Keratinocyte (primary cell): ENCODE results near the gene AMACR. TPM values are rescaled to one million over a fixed set of nuclear protein-coding genes. Genes with fewer than 3 reads are reported as not detected.

ENCODE experiments used
- DNase-seq: peaks from one replicate; pipeline ENCODE4 v3.0.0-alpha.2; 2011; ENCODE audit warnings: low read depth, missing footprints, low spot score
- FAIRE-seq: peaks from 2 replicates; lab custom pipeline; 2011; peaks lifted over from hg19 to GRCh38; lab: Jason Lieb, UNC
- H2AFZ ChIP-seq: 2 replicates; pipeline ENCODE4 v1.6.0; 2012; ENCODE audit warnings: low read length, control low read depth, inconsistent platforms; ENCODE audit not compliant: control insufficient read depth
- H3K27ac ChIP-seq: 2 replicates; pipeline ENCODE4 v1.5.1; 2011; ENCODE audit warnings: low read length; ENCODE audit not compliant: control insufficient read depth, insufficient read depth
- H3K27me3 ChIP-seq: 3 replicates; pipeline ENCODE4 v1.6.0; 2011; ENCODE audit warnings: low read length; ENCODE audit not compliant: control insufficient read depth, insufficient read depth; ENCODE audit errors: extremely low read depth
- H3K36me3 ChIP-seq, 2 experiments: 2 replicates in 1 of 2; 3 replicates in 1 of 2; pipeline ENCODE4 v1.5.1; 2011; ENCODE audit warnings: low read length in 2 of 2, mild to moderate bottlenecking in 1 of 2; ENCODE audit not compliant: control insufficient read depth in 2 of 2, insufficient read depth in 2 of 2; ENCODE audit errors: extremely low read depth in 1 of 2
- H3K4me1 ChIP-seq: 3 replicates; pipeline ENCODE4 v1.5.1; 2011; ENCODE audit warnings: low read length; ENCODE audit not compliant: control insufficient read depth, insufficient read depth; ENCODE audit errors: extremely low read depth
- H3K4me2 ChIP-seq: 3 replicates; pipeline ENCODE4 v1.6.0; 2011; ENCODE audit warnings: low read depth, low read length; ENCODE audit not compliant: control insufficient read depth, insufficient read depth; ENCODE audit errors: extremely low read depth
- H3K4me3 ChIP-seq, 3 experiments: fragments of 200-600 bp in 1 of 3; sonication (generic) in 1 of 3; 2 replicates in 2 of 3; 3 replicates in 1 of 3; pipeline ENCODE4 v1.5.1; 2011 to 2016; ENCODE audit warnings: low read length in 3 of 3, mild to moderate bottlenecking in 3 of 3, control low read depth in 2 of 3, inconsistent platforms in 1 of 3, low read depth in 1 of 3, mixed read lengths in 1 of 3, mixed run types in 1 of 3, moderate library complexity in 1 of 3; ENCODE audit not compliant: control insufficient read depth in 2 of 3, insufficient read depth in 2 of 3; ENCODE audit errors: extremely low read depth in 1 of 3
- H3K79me2 ChIP-seq: 2 replicates; pipeline ENCODE4 v1.6.0; 2012; ENCODE audit warnings: low read length; ENCODE audit not compliant: control insufficient read depth, insufficient read depth
- H3K9ac ChIP-seq: 3 replicates; pipeline ENCODE4 v1.6.0; 2011; ENCODE audit warnings: low read length; ENCODE audit not compliant: control insufficient read depth, insufficient read depth; ENCODE audit errors: extremely low read depth
- H3K9me1 ChIP-seq: 3 replicates; pipeline ENCODE4 v1.6.0; 2011; ENCODE audit warnings: low read length; ENCODE audit not compliant: control insufficient read depth, insufficient read depth; ENCODE audit errors: extremely low read depth
- H3K9me3 ChIP-seq: 2 replicates; pipeline ENCODE4 v1.5.1; 2012; ENCODE audit warnings: low read depth, low read length; ENCODE audit not compliant: control insufficient read depth
- H4K20me1 ChIP-seq: 3 replicates; pipeline ENCODE4 v1.6.0; 2011; ENCODE audit warnings: low read length; ENCODE audit not compliant: control insufficient read depth, insufficient read depth; ENCODE audit errors: extremely low read depth
- EZH2 ChIP-seq: IDR thresholded peaks from one replicate; pipeline ENCODE4 v1.6.1; 2012; ENCODE audit warnings: inconsistent platforms, mild to moderate bottlenecking, low read length, moderate library complexity
- dilution Hi-C: fragments of 300-500 bp; cut with MboI; formaldehyde crosslinking; loops from one replicate; pipeline ENCODE4 v1.7.0; 2020; ENCODE audit warnings: low sequenced_read_pairs; ENCODE audit not compliant: extremely low pct_ligation_motif_present
- polyA plus RNA-seq, 5 experiments: library from polyadenylated mRNA; depleted of rRNA in 3 of 5; stranded (reverse) in 3 of 5; stranded (forward) in 1 of 5; unstranded in 1 of 5; fragments of >200 nt; gene quantifications; 1 replicate in 1 of 5; 2 replicates in 3 of 5; 3 replicates in 1 of 5; pipeline versions ENCODE4 v1.2.1 to v1.2.3, GENCODE V29; 2011 to 2012; ENCODE audit warnings: missing spikeins in 2 of 5, low read depth in 1 of 5, low replicate concordance in 1 of 5
- TF ChIP-seq, protein P1 (sequence below), 3 experiments: IDR thresholded peaks in 1 of 3; conservative IDR thresholded peaks in 1 of 3; optimal IDR thresholded peaks in 1 of 3; 2 replicates in 2 of 3; 3 replicates in 1 of 3; pipeline versions ENCODE3 to v1.5.1; 2011; ENCODE audit warnings: low read length in 3 of 3, mild to moderate bottlenecking in 3 of 3, moderate library complexity in 2 of 3, control low read depth in 1 of 3, inconsistent platforms in 1 of 3; ENCODE audit not compliant: insufficient read depth in 2 of 3; ENCODE audit errors: extremely low read depth in 1 of 3

AMACR gene
- polyA plus RNA-seq, 1 donor (not counting 4 experiments of a cell fraction or from before 2014, with no cell fraction given): 20.3 TPM

DNA sequence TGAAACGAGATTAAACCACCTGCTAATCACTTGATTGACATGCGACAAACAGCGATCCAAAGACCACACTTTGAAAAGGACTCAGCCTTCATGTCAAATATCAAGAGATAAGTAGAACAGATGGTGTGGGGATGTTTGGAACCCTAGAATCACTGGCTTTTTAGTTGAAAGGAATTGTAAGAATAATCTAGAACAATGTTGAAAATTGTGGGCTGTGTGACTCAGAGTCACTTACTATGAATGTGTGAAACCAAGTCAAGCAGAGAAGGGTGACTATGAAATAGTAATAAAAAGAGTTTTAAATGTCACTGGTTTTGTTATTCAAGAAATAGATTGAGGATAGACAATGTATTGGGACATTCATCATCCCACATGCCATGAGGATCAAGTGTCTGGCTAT, 49.3 kb upstream of the AMACR start:
- no peak overlapping the region for H3K9ac ChIP-seq
- no peak overlapping the region for H2AFZ ChIP-seq
- H3K79me2 ChIP-seq: no peaks in the 10 kb centered on the region
- no peaks in the 10 kb centered on the region for H3K9me3 ChIP-seq
- no peak overlapping the region for H3K4me2 ChIP-seq
- H3K36me3 ChIP-seq: no peaks in the 10 kb centered on the region
- H4K20me1 ChIP-seq: no peaks in the 10 kb centered on the region
- FAIRE-seq (no peak), DNase-seq (no peak)
- no peak overlapping the region for H3K4me3 ChIP-seq
- no peaks in the 10 kb centered on the region for H3K27me3 ChIP-seq
- no peak for TF ChIP-seq EZH2
- TF ChIP-seq, protein P1, sequence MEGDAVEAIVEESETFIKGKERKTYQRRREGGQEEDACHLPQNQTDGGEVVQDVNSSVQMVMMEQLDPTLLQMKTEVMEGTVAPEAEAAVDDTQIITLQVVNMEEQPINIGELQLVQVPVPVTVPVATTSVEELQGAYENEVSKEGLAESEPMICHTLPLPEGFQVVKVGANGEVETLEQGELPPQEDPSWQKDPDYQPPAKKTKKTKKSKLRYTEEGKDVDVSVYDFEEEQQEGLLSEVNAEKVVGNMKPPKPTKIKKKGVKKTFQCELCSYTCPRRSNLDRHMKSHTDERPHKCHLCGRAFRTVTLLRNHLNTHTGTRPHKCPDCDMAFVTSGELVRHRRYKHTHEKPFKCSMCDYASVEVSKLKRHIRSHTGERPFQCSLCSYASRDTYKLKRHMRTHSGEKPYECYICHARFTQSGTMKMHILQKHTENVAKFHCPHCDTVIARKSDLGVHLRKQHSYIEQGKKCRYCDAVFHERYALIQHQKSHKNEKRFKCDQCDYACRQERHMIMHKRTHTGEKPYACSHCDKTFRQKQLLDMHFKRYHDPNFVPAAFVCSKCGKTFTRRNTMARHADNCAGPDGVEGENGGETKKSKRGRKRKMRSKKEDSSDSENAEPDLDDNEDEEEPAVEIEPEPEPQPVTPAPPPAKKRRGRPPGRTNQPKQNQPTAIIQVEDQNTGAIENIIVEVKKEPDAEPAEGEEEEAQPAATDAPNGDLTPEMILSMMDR (optimal IDR thresholded peaks at IDR 0.05 in 1 of 3, IDR thresholded peaks at IDR 0.05 in 1 of 3, conservative IDR thresholded peaks at IDR 0.05 in 1 of 3; ENCODE audit: extremely low read depth in 1 of 3, insufficient read depth in 2 of 3, low read length in 3 of 3): no peak
- dilution Hi-C loops: no loop called here
- H3K27ac ChIP-seq: no peak overlapping the region
- H3K9me1 ChIP-seq: no peaks in the 10 kb centered on the region
- peaks cover 27% of the 10 kb centered on the region for H3K4me1 ChIP-seq

DNA sequence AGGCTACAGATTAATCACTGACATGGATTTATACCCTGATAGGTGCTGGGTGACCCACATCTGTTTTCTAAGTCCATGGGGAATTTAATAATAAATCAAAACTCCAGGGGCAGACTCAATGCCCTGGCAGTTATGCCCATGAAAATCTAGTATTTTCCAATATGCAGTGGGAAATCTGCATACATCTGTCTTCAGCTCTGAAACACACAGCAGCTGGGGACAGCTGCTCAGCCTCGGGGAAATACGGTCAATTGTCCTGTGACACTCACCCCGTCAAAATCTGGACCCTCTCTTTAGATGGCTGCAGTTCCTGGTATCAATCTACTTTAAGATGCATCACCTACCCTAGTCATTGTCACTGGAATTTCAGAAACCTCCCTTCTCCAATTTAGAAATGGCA, 47.8 kb upstream of the AMACR start:
- H3K4me1 ChIP-seq: peaks cover 31% of the 10 kb centered on the region
- dilution Hi-C loops: no loop called here
- no peak for FAIRE-seq

More for the DNA sequence above, 47.8 kb upstream of the AMACR start:
- no peak overlapping the region for H3K4me3 ChIP-seq
- H3K9me3 ChIP-seq: no peaks in the 10 kb centered on the region
- no peak for TF ChIP-seq EZH2
- TF ChIP-seq, protein P1 (optimal IDR thresholded peaks at IDR 0.05 in 1 of 3, IDR thresholded peaks at IDR 0.05 in 1 of 3, conservative IDR thresholded peaks at IDR 0.05 in 1 of 3; ENCODE audit: extremely low read depth in 1 of 3, insufficient read depth in 2 of 3, low read length in 3 of 3): no peak
- H3K79me2 ChIP-seq: no peaks in the 10 kb centered on the region
- DNase-seq: no peak
- no peak overlapping the region for H2AFZ ChIP-seq
- no peak overlapping the region for H3K9ac ChIP-seq
- no peaks in the 10 kb centered on the region for H3K36me3 ChIP-seq
- no peaks in the 10 kb centered on the region for H3K27me3 ChIP-seq
- no peak overlapping the region for H3K4me2 ChIP-seq
- H3K27ac ChIP-seq: no peak overlapping the region
- no peaks in the 10 kb centered on the region for H3K9me1 ChIP-seq
- no peaks in the 10 kb centered on the region for H4K20me1 ChIP-seq
